CD14-positive monocyte (primary cell): ENCODE measurements around the gene ARF5. TPM values are rescaled to one million over a fixed set of nuclear protein-coding genes. Genes with fewer than 3 reads are reported as not detected.
A peak's percentile ranks its signal among the peaks of the same experiment; 100 is the strongest.

Source experiments
- DNase-seq, 3 donors: peaks; one replicate each; pipeline ENCODE4 v3.0.0-alpha.2; 2011 to 2022
- H2AFZ ChIP-seq: 2 replicates; pipeline ENCODE4 v1.6.0; 2012; ENCODE audit warnings: mild to moderate bottlenecking, low read depth, low read length, inconsistent platforms; ENCODE audit not compliant: insufficient read depth, poor library complexity, severe bottlenecking
- H3K27ac ChIP-seq, 2 donors: 1 replicate in 1 of 2; 2 replicates in 1 of 2; pipeline ENCODE4 v1.5.1; 2012 to 2013; ENCODE audit warnings: low read length in 2 of 2, control low read depth in 1 of 2, inconsistent platforms in 1 of 2, low read depth in 1 of 2, mild to moderate bottlenecking in 1 of 2
- H3K27me3 ChIP-seq, 2 donors: one replicate each; pipeline versions ENCODE4 v1.6.0 to v1.6.1; 2011 to 2013; ENCODE audit warnings: low read length in 2 of 2; ENCODE audit not compliant: control insufficient read depth in 2 of 2, insufficient read depth in 2 of 2
- H3K36me3 ChIP-seq, 2 donors: replicated peaks in 1 of 2; 1 replicate in 1 of 2; 2 replicates in 1 of 2; pipeline versions ENCODE4 v1.5.1 to v1.6.1; 2012 to 2013; ENCODE audit warnings: low read length in 2 of 2, control low read depth in 1 of 2, inconsistent platforms in 1 of 2, mild to moderate bottlenecking in 1 of 2; ENCODE audit not compliant: insufficient read depth in 2 of 2, control insufficient read depth in 1 of 2
- H3K4me1 ChIP-seq, 2 donors: 1 replicate in 1 of 2; 2 replicates in 1 of 2; pipeline versions ENCODE4 v1.5.1 to v1.6.1; 2012 to 2013; ENCODE audit warnings: low read length in 2 of 2, control low read depth in 1 of 2, inconsistent platforms in 1 of 2, mild to moderate bottlenecking in 1 of 2, moderate library complexity in 1 of 2; ENCODE audit not compliant: insufficient read depth in 2 of 2, control insufficient read depth in 1 of 2
- H3K4me2 ChIP-seq: replicated peaks from 2 replicates; pipeline ENCODE3; 2012; ENCODE audit warnings: low read length, moderate library complexity, mild to moderate bottlenecking; ENCODE audit not compliant: poor library complexity, severe bottlenecking; ENCODE audit errors: extremely low read depth
- H3K4me3 ChIP-seq, 3 experiments: fragments of 200-600 bp in 1 of 3; sonication (generic) in 1 of 3; replicated peaks in 1 of 3; 1 replicate in 2 of 3; 2 replicates in 1 of 3; pipeline ENCODE4 v1.5.1; 2011 to 2013; ENCODE audit warnings: low read length in 3 of 3, mild to moderate bottlenecking in 3 of 3, control low read depth in 2 of 3, low read depth in 2 of 3, inconsistent platforms in 1 of 3, moderate library complexity in 1 of 3
- H3K79me2 ChIP-seq: 2 replicates; pipeline ENCODE4 v1.6.0; 2012; ENCODE audit warnings: mild to moderate bottlenecking, control low read depth, inconsistent platforms, low read length, moderate library complexity; ENCODE audit not compliant: insufficient read depth
- H3K9ac ChIP-seq: 2 replicates; pipeline ENCODE4 v1.6.0; 2017; ENCODE audit warnings: low read length, mild to moderate bottlenecking; ENCODE audit not compliant: insufficient read depth, poor library complexity, severe bottlenecking
- H3K9me3 ChIP-seq, 2 donors: replicated peaks in 1 of 2; 1 replicate in 1 of 2; 2 replicates in 1 of 2; pipeline versions ENCODE4 v1.5.1 to v1.6.1; 2012 to 2013; ENCODE audit warnings: low read length in 2 of 2, control low read depth in 1 of 2; ENCODE audit not compliant: control insufficient read depth in 1 of 2, insufficient read depth in 1 of 2
- H4K20me1 ChIP-seq: 2 replicates; pipeline ENCODE4 v1.6.0; 2012; ENCODE audit warnings: mild to moderate bottlenecking, low read length, control low read depth, moderate library complexity; ENCODE audit not compliant: insufficient read depth
- H3K27ac Mint-ChIP-seq, 7 donors: one replicate each; pipeline ENCODE4 v1.8.0; 2020; ENCODE audit warnings: mild to moderate bottlenecking in 7 of 7, mixed read lengths in 7 of 7, moderate library complexity in 6 of 7, inconsistent platforms in 2 of 7
- H3K27me3 Mint-ChIP-seq, 3 donors: one replicate each; pipeline ENCODE4 v1.8.0; 2021 to 2022; ENCODE audit warnings: low read depth in 3 of 3, mild to moderate bottlenecking in 3 of 3, mixed read lengths in 3 of 3, moderate library complexity in 3 of 3, inconsistent platforms in 1 of 3
- H3K36me3 Mint-ChIP-seq, 2 donors: one replicate each; pipeline ENCODE4 v1.8.0; 2020; ENCODE audit warnings: mixed read lengths in 2 of 2, inconsistent platforms in 1 of 2, mild to moderate bottlenecking in 1 of 2
- H3K4me1 Mint-ChIP-seq: one replicate; pipeline ENCODE4 v1.8.0; 2020; ENCODE audit warnings: mild to moderate bottlenecking, mixed read lengths
- H3K4me3 Mint-ChIP-seq, 2 donors: one replicate each; pipeline ENCODE4 v1.8.0; 2020; ENCODE audit warnings: mild to moderate bottlenecking in 2 of 2, mixed read lengths in 2 of 2, moderate library complexity in 1 of 2
- H3K9me3 Mint-ChIP-seq, 7 donors: one replicate each; pipeline ENCODE4 v1.8.0; 2020 to 2022; ENCODE audit warnings: mixed read lengths in 7 of 7, mild to moderate bottlenecking in 6 of 7, moderate library complexity in 6 of 7, inconsistent platforms in 2 of 7
- WGBS: methylation state at CpG from one replicate; pipeline ENCODE4 v1.1.5; 2013; ENCODE audit warnings: missing lambda C conversion rate; ENCODE audit not compliant: insufficient coverage; 5-methylcytosine and 5-hydroxymethylcytosine counted together
- intact Hi-C, 2 donors: fragments of 100-400 bp; cut with micrococcal nuclease; formaldehyde crosslinking; loops; one replicate each; pipeline versions ENCODE4 v1.15.0 to v1.15.1; 2023
- polyA plus RNA-seq, 3 donors: library from polyadenylated mRNA; depleted of rRNA in 1 of 3; unstranded in 2 of 3; stranded (reverse) in 1 of 3; fragments of 300-500 nt in 2 of 3; fragments of >200 nt in 1 of 3; fragmentation: Illumina TruSeq in 2 of 3; gene quantifications; 1 replicate in 2 of 3; 2 replicates in 1 of 3; pipeline ENCODE4 v1.2.3, GENCODE V29; 2012 to 2021
- TF ChIP-seq, protein P1 (sequence below): fragments of 200-600 bp; IDR thresholded peaks from one replicate; pipeline ENCODE4 v1.8.0; 2022; ENCODE audit warnings: antibody characterized with exemption, mild to moderate bottlenecking

The ARF5 gene
- polyA plus RNA-seq, 3 donors: 278 to 408 (median 313) TPM

GRCh38 chr7:127584648-127585043, 3.6 kb upstream of the ARF5 start:
- Histone ChIP-seq H3K36me3 (peaks cover 24 to 43% of the 10 kb centered on the region in 2 donors), H3K9ac (peak overlapping the region; percentile 87), H4K20me1 (peaks cover 42% of the 10 kb centered on the region), H3K27ac (peak overlapping the region; percentile 76 to 90), H3K27me3 (no peaks in the 10 kb centered on the region), H3K9me3 (no peaks in the 10 kb centered on the region), H3K4me1 (peaks cover 46 to 59% of the 10 kb centered on the region in 2 donors), H3K4me2 (peak overlapping the region; percentile 86), H2AFZ (peak overlapping the region; percentile 91), H3K4me3 (peak overlapping the region; percentile 64 to 91 (median 88)), H3K79me2 (peaks cover 47% of the 10 kb centered on the region)
- H3K4me1 Mint-ChIP-seq: peaks cover 65% of the 10 kb centered on the region
- no peak for DNase-seq
- H3K27me3 Mint-ChIP-seq: peaks cover 0 to 2% (median 0%) of the 10 kb centered on the region in 3 donors
- TF ChIP-seq, protein P1, sequence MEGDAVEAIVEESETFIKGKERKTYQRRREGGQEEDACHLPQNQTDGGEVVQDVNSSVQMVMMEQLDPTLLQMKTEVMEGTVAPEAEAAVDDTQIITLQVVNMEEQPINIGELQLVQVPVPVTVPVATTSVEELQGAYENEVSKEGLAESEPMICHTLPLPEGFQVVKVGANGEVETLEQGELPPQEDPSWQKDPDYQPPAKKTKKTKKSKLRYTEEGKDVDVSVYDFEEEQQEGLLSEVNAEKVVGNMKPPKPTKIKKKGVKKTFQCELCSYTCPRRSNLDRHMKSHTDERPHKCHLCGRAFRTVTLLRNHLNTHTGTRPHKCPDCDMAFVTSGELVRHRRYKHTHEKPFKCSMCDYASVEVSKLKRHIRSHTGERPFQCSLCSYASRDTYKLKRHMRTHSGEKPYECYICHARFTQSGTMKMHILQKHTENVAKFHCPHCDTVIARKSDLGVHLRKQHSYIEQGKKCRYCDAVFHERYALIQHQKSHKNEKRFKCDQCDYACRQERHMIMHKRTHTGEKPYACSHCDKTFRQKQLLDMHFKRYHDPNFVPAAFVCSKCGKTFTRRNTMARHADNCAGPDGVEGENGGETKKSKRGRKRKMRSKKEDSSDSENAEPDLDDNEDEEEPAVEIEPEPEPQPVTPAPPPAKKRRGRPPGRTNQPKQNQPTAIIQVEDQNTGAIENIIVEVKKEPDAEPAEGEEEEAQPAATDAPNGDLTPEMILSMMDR: no peak
- intact Hi-C loops: loop anchor here (5.0 kb wide), 2 partner anchors 68 to 192 kb away; partner anchors contain the start of genes ZNF800 (in 2 of the 2) and SND1 (in 1 of the 2)
- peak overlapping the region; percentile 89 to 97 (median 92) for H3K27ac Mint-ChIP-seq
- 30% methylated on average over 7 of the region's 12 CpGs for WGBS
- peak overlapping the region; percentile 91 to 93 for H3K4me3 Mint-ChIP-seq
- peaks cover 0 to 4% (median 0%) of the 10 kb centered on the region in 7 donors for H3K9me3 Mint-ChIP-seq
- H3K36me3 Mint-ChIP-seq: peaks cover 28 to 38% of the 10 kb centered on the region in 2 donors

DNA sequence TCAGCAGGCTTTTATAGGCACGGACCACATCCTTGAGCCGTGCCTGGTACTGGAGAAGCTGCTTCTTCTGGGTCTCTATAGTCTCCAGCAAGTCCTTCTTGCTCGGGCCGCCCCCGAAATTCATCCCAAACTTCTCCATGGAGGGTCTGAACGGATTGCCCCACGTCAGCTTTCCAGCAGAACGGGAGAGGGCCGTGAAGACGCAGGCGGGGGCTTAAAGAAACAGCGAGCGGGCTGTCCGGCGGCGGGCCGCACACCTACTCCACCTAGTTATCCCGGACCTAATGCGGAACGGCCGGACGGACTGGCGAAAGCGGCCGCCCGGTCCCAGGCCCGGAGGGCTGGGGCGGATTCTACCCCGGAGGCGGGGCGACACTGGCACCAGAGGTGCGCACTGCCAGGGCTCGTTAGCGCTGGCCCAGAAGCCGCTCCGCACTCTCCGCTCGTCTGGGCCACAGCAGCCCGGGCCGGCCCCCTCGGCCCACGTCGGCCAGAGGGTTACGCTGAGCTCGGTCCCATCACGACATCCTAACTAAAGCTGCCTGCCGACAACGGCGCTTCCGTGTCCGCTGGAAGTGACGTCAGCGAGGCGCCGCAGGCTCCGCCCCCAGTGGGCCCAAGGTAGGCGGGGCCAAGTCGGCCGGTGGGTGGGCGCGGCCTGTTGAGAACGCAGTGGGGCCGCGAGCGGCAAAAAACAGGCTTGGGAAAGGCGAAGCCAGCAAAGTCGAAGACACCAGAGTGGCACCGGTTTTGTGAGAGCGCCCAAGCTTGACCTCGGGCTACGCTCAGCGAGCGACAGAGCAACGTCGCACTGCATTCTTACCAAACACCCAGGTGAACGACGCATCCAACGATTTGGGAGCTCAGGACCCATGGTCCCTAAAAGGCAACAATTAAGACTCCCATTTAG, 2.9 kb upstream of the ARF5 start, which contains the start of gene GCC1:
Gene GCC1 (minus strand): TSS at position 553 of the 910 bp plus-strand sequence. CDS start 414 bp downstream, at position 139.
- H4K20me1 ChIP-seq: peaks cover 38% of the 10 kb centered on the region
- WGBS: 6% methylated on average over 78 of the region's 78 CpGs
- H2AFZ ChIP-seq: peak within 1 kb of the TSS; percentile 91
- TF ChIP-seq, protein P1: no peak
- peak within 1 kb of the TSS; percentile 89 to 97 (median 92) for H3K27ac Mint-ChIP-seq
- H3K9me3 Mint-ChIP-seq: peaks cover 0 to 4% (median 0%) of the 10 kb centered on the region in 7 donors
- H3K79me2 ChIP-seq: peaks cover 47% of the 10 kb centered on the region
- H3K36me3 Mint-ChIP-seq: peaks cover 28 to 39% of the 10 kb centered on the region in 2 donors
- no peaks in the 10 kb centered on the region for H3K27me3 ChIP-seq
- H3K9ac ChIP-seq: peak within 1 kb of the TSS; percentile 87
- no peaks in the 10 kb centered on the region for H3K9me3 ChIP-seq
- H3K4me3 Mint-ChIP-seq: peak within 1 kb of the TSS; percentile 91 to 93
- H3K27ac ChIP-seq: peak within 1 kb of the TSS; percentile 76 to 90
- peak within 1 kb of the TSS; percentile 64 to 91 (median 88) for H3K4me3 ChIP-seq
- peaks cover 53 to 65% of the 10 kb centered on the region in 2 donors for H3K4me1 ChIP-seq
- peaks cover 70% of the 10 kb centered on the region for H3K4me1 Mint-ChIP-seq
- H3K27me3 Mint-ChIP-seq: no peaks in the 10 kb centered on the region
- peak within 1 kb of the TSS; percentile 86 for H3K4me2 ChIP-seq
- intact Hi-C loops: loop anchor here (5.0 kb wide), 2 partner anchors 67 to 193 kb away; partner anchors contain the start of genes ZNF800 (in 2 of the 2) and SND1 (in 1 of the 2)
- peaks cover 24 to 37% of the 10 kb centered on the region in 2 donors for H3K36me3 ChIP-seq
- peak; percentile 82 to 89 (median 88) for DNase-seq
